T-helper 2 cell treated with Interferon-gamma antibody and Interleukin-4, amounts not matched to agents 5 μg/mL and 100 μg/mL, for 36 hours (primary cell): Measurements from ENCODE around the gene TRIM14.
"Not testable (repeated sequence)": the region's sequence is repeated elsewhere in the genome, so short reads cannot be mapped to it uniquely, and the experiment has no call there.

Experiments used
- DNase-seq: peaks from one replicate; pipeline ENCODE4 v3.0.0; 2021; ENCODE audit warnings: low spot score
- H3K27ac Mint-ChIP-seq: one replicate; pipeline ENCODE4 v1.8.0; 2021; ENCODE audit warnings: mild to moderate bottlenecking, mixed read lengths
- H3K27me3 Mint-ChIP-seq: one replicate; pipeline ENCODE4 v1.8.0; 2021; ENCODE audit warnings: low read depth, mixed read lengths
- H3K36me3 Mint-ChIP-seq: one replicate; pipeline ENCODE4 v1.8.0; 2021; ENCODE audit warnings: low read depth, mixed read lengths
- H3K4me1 Mint-ChIP-seq: one replicate; pipeline ENCODE4 v1.8.0; 2021; ENCODE audit warnings: low read depth, mixed read lengths
- H3K4me3 Mint-ChIP-seq: one replicate; pipeline ENCODE4 v1.8.0; 2022; ENCODE audit warnings: mild to moderate bottlenecking, moderate library complexity, mixed read lengths
- H3K9me3 Mint-ChIP-seq: one replicate; pipeline ENCODE4 v1.8.0; 2021; ENCODE audit warnings: mixed read lengths

The TRIM14 gene

DNA sequence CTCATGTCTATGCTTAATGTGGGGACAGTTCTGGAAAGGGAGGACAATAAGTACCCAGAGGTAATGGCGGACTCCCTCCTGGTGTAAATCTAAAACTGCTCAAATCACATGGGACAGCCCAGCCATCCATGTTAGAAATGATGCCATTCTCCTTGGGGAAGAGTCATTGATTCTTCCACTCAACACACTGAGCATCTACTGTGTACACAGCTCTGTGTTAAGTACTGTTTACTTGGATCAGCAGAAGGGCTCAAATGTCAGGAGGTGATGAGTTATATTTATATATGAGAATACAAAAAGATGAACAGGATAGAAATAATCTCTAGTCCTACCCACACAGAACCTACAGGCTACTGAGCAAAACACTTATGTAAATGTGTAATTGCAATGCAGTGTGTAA lies 94.3 kb downstream of the TRIM14 start:
- peaks cover 13% of the 10 kb centered on the region for H3K36me3 Mint-ChIP-seq
- no peak overlapping the region for H3K27ac Mint-ChIP-seq
- no peak overlapping the region for H3K4me3 Mint-ChIP-seq
- no peaks in the 10 kb centered on the region for H3K9me3 Mint-ChIP-seq
- H3K27me3 Mint-ChIP-seq: no peaks in the 10 kb centered on the region
- H3K4me1 Mint-ChIP-seq: peaks cover 2% of the 10 kb centered on the region
- DNase-seq: no peak

DNA sequence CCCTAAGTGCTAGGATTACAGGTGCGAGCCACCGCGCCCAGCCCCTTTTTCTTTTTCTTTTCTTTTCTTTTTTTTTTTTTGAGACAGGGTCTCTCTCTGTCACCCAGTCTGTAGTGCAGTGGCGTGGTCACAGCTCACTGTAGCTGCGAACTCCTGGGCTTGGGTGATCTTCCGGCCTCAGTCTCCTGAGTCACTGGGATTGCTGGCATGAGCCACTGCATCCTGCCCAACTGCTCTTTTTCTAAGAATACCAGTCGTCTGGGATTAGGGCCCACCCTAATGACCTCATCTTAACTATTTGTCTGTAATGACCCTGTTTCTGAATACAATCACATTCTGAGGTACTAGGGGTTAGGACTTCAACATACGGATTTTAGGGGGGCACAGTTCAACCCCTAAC lies 96.6 kb downstream of the TRIM14 start:
- DNase-seq: no peak
- Mint-ChIP-seq H3K4me3 (no peak overlapping the region), H3K9me3 (no peaks in the 10 kb centered on the region), H3K27me3 (no peaks in the 10 kb centered on the region), H3K4me1 (peaks cover 2% of the 10 kb centered on the region), H3K27ac (no peak overlapping the region), H3K36me3 (peaks cover 29% of the 10 kb centered on the region)

- no peak overlapping the region for H3K27ac Mint-ChIP-seq
- DNase-seq: no peak
- no peaks in the 10 kb centered on the region for H3K27me3 Mint-ChIP-seq
- no peaks in the 10 kb centered on the region for H3K9me3 Mint-ChIP-seq
- no peak overlapping the region for H3K4me3 Mint-ChIP-seq
- H3K4me1 Mint-ChIP-seq: peaks cover 2% of the 10 kb centered on the region
- H3K36me3 Mint-ChIP-seq: peaks cover 36% of the 10 kb centered on the region
These were observed 97.5 kb downstream of the TRIM14 start for GRCh38 chr9:98021306-98022040.

GRCh38 chr9:98020476-98021145 lies 98.4 kb downstream of the TRIM14 start:
- H3K36me3 Mint-ChIP-seq: peaks cover 43% of the 10 kb centered on the region
- no peak for DNase-seq
- no peak overlapping the region for H3K4me3 Mint-ChIP-seq
- H3K9me3 Mint-ChIP-seq: no peaks in the 10 kb centered on the region
- H3K27ac Mint-ChIP-seq: no peak overlapping the region
- H3K4me1 Mint-ChIP-seq: peaks cover 2% of the 10 kb centered on the region
- H3K27me3 Mint-ChIP-seq: no peaks in the 10 kb centered on the region

DNA sequence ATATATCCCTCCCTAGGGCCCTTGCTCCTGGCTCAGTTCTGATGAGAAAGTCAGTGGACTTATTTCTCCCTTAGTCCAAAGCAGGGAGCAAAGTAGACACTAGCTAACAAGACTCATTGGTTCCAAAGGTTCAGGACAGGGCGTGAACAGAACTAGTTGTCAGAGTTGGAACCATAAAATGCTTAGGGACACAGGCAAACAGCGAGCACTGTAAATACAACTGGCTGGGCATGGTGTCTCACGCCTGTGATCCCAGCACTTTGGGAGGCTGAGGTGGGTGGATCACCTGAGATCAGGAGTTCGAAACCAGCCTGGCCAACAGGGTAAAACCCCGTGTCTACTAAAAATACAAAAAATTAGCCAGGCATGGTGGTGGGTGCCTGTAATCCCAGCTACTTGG lies 99.2 kb downstream of the TRIM14 start:
- not testable (repeated sequence) for H3K9me3 Mint-ChIP-seq, H3K27me3 Mint-ChIP-seq, H3K4me1 Mint-ChIP-seq, H3K27ac Mint-ChIP-seq, DNase-seq, H3K4me3 Mint-ChIP-seq
- H3K36me3 Mint-ChIP-seq: peaks cover 49% of the 10 kb centered on the region
